ENCODE measurements around the gene GABRB1. TPM values are rescaled to one million over a fixed set of nuclear protein-coding genes. Genes with fewer than 3 reads are reported as not detected.
"Not testable (repeated sequence)": the region's sequence is repeated elsewhere in the genome, so short reads cannot be mapped to it uniquely, and the experiment has no call there.

GABRB1 gene
- total RNA-seq, 1 experiment from 2014 or later, result 1.00 TPM

DNA sequence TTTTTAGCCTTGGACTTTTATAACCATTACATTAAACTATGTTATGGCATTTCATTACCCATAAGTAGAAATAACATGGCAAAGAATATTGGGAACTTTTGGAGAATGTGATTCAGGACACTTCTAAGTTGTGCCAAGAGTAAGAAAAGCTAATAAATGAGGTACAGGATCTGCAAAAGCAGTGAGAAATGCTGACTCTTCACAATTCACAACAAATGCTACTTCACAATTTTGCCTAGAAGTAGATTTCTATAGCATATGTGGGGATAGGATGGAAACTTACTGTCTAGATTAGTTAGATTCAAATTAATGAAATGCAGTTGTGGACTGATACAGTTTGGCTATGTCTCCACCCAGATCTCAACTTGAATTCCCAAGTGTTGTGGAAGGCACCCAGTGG, 258.4 kb downstream of the GABRB1 start:
- no peak for DNase-seq (ENCODE audit: low spot score)

DNA sequence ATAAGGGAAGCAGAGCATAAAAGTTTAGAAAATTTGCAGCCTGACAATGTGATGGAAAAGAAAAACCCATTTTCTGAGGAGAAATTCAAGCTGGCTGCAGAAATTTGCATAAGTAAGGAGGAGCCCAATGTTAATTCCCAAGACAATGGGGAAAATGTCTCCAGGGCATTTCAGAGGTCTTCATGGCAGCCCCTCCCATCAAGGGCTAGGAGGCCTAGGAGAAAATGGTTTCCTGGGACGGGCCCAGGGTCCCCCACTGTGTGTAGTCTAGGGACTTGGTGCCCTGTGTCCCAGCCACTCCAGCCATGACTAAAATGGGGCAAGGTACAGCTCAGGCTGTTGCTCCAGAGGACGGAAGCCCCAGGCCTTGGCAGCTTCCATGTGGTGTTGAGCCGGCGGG, 259.5 kb downstream of the GABRB1 start:
- not testable (repeated sequence) for DNase-seq (ENCODE audit: low spot score)

DNA sequence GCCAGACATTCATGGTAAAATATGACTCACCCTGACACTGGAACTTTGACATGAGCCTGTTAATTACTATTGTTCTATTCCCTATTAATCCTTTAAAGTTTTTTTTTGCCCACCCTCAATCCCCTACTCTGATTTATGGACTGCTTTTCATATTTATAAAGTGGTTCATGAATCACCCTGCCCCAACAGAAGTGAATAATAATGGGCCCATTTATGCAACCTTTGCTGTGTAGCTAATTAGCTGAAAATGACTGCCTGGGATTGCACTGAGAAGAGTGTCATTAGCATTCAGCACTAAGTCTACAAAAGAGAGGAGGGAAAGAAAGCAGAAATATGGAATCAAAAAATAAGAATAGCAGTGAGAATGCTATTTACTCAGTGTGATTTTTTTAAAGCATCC, 277.8 kb downstream of the GABRB1 start:
- DNase-seq (ENCODE audit: low spot score), result no peak

DNA sequence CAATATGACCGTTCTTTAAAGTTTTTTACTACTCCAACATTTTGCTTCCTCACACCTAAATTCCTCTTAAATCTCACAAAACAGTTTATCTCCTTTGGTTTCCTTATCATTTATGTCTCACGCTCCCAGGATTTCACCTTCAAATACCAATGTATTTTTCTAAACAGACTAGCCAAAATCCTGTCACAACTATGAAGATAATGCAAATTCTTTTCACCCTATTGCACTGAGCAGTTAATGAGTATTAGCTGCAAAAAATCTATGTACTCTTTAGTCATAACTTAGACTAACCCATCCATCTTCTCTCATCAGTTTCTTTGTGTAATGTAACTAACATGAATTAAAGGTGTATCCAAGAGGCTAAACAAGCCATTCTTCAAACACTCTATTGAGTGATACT, 280.8 kb downstream of the GABRB1 start:
- no peak for DNase-seq (ENCODE audit: low spot score)

DNA sequence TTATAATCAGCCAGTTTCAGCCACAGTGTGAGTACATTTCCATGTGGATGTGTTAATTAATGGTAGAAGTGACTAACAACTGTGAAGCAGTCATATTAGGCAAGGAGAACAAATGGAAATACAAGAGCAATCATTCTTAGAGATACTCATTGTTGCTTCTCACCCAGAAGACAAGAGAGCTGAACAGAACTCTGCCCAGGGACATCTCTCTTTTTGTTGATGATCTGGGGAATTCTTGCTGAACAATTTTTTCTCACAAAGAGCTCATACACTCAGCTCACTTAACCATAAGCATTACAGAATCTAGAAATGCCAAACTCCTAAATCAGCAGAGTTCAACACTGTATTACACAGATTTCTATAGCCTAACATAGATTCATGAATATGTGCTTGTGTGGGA, 282.0 kb downstream of the GABRB1 start:
- no peak for DNase-seq (ENCODE audit: low spot score)

DNA sequence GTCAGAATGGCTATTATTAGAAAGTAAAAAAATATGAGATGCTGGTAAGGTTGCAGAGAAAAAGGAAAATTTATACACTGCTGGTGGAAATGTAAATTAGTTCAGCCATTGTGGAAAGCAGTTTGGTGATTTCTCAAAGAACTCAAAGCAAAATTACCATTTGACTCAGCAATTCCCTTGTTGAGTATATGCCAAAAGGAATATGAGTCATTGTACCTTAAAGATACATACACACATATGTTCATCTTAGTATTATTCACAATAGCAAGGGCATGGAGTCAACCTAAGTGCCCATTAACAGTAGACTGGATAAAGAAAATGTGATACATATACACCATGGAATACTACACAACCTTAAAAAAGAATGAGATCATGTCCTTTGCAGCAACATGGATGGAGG, 284.0 kb downstream of the GABRB1 start:
- DNase-seq (ENCODE audit: low spot score), result peak; percentile 47

DNA sequence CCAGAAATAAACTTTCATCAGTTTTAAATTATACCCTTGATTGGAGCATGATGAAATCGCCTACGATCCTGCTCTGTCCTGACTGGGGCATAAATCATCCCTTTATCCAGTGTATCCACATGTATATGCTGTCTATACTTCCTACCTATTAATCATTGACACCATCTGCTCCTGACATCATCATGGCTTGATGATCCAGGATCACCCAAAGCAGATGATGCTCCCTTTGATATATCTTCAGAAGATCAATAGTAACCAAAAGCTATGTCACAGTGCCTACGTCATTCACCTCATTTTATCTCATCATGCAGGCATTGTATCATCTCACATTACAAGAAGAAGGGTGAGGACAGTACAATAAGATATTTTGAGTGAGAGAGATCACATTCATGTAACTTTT, 294.7 kb downstream of the GABRB1 start:
- no peak for DNase-seq (ENCODE audit: low spot score)

DNA sequence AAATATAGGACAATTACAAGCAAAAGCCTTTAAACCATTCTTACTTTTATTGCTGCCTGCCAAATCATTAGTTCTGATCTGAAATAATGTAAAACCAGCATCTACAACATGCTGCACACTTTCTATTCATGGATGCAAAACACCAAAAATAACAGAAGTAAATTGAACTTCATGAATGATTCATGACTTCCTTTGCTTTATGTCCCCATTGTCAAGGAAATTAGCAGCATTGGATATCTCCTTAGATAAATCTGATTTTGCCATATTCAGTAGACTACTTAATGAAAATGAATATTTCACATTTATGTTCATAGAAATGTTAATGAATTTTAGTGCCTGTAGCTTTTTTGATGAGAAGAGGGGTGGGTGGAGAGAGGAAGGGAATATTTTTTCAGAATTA, 299.5 kb downstream of the GABRB1 start:
- DNase-seq (ENCODE audit: low spot score), result no peak

DNA sequence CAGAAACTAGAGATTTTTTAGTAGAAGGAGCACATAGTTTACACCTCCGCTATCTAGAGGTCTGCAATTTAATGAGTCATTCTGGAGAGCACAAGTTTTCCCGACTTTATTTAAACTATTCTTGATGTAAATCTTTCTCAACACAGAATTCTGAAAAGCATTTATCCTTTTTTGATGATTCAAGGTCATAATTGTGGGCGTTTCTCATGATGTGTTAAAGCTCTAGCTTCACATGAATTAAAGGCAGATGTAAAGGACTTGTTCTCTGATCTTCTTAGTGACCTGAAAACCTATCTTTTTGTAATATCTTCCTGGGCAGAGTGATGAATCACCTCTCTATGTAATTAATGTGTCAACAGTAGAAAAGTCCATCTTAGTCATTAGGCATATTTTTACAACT, 303.3 kb downstream of the GABRB1 start:
- peak; percentile 42 for DNase-seq (ENCODE audit: low spot score)

DNA sequence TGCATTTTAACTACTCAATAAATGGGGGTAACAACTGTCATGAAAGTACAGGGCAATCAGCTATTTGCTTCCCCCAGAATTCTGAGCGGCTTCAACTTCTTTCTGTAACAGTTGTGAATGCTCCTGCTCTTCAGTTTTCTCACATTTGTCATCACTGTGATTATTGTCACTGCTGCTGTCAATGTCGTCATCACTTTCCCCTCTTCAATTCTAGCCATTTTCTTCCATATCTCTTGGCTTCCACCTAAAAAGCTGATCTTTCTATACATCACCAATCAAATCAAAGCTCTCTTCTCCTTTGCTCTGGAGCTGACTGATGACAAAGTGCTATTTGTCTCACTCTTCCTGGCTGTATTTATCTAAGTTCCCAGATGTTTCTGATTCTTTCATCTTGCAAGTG, 306.5 kb downstream of the GABRB1 start:
- DNase-seq (ENCODE audit: low spot score), result no peak

DNA sequence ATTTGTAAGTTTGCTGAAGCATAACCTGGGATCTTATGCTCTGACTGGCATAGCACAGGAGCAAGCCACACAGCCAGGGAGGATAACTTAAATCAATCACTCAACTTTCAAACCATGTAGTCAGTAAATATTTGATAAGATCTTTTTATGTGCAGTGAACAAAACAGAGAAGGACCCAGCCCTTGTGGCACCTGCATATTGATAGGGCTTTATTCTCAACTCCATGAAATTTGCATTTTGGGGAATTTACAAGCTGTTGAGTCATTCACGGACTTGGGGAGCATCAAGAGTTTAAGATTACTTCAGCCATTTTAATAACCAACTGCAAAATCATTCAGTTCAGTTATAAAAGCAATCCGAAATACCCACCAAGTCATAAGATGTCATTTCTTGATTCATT, 309.5 kb downstream of the GABRB1 start:
- DNase-seq (ENCODE audit: low spot score), result peak; percentile 14

DNA sequence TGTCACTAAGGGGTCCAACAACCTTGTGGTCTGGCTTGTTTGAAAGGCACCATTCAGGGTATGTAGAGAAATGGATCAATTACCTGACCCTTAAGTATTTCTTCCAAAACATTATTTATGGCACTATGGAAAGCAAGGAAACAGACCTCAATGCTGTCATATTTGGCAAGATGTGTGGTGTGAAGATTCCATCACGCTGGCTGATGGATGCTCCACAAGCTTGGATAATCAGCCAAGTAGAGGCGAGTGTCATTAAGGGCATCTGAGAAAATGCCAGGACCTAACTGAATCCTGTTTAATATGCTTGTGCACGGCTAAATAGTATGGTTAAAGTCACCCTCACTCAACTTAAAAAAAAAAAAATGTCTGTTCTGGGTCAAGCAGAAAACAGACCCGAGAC, 311.4 kb downstream of the GABRB1 start:
- no peak for DNase-seq (ENCODE audit: low spot score)

DNA sequence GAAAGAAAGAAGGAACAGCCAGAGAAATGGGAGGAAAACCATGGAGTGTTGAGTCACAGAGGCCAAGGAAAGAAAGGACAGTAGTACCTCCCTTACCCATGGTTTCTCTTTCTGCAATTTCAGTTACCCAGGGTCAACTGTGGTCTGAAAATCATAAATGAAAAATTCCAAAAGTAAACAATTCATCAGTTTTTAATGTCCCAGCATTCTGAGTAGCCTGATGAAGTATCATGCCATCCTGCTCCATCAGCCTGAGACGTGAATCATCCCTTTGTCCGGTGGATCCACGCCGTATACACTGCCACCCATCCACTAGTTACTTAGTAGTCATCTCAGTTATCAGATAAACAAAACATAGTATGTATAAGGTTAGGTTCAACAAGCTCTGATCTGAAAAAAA, 318.0 kb downstream of the GABRB1 start:
- DNase-seq (ENCODE audit: low spot score), result peak; percentile 74

DNA sequence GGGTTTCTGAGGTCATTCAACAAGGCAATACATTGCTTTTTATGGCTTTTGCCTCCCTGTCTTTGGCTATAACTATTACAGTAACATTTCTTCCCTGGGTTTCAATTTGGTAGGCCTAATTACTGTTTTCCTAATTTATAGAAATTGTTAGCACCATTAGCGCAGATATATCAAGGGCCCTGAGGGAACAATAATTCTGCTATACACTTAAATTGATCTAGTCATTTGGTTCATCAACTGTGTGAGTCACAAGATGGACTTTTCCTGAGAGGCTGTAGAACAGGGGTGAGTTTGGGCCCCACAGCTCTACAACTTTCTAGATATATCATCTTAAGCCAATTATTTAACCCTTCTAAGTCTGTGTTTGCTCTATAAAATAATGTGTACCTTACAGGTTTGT, 324.2 kb downstream of the GABRB1 start:
- DNase-seq (ENCODE audit: low spot score), result no peak

DNA sequence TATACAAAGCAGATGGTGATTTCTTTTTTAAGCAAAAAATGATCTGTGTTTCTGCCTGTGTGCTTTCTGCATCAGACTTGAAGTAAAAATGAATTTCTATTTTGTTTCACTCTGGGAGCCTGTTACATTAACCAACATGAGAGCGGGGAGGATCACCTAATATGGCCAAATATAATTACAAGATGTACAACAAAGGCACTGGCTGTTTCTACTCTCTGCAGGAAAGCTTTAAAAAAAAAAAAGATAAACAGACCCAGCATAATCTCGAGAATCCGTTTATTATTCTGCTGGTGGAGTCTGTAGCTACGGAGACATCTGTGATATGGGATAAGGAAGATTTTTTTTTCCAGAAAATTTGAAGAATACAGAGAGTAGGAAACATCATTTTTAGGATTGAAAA, 328.5 kb downstream of the GABRB1 start:
- DNase-seq (ENCODE audit: low spot score), result no peak

DNA sequence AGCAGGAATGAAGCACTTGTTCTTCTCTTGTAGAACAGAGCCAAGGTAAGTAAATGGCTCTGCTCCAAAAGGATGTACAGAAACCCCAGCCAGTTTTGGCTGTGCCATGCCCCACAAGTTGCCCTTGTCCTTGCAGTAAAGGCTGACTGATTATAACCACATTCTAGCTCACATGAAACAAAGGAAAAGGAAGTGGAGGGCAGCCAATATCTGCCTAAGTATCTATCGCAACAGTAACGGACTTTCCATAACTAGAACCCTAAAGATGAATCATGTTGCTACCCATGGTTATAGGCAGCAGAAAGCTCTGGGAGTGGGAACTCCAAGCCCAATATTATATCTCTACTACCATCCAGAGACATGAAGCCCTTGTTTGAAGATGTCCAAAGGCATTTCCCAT, 336.4 kb downstream of the GABRB1 start:
- no peak for DNase-seq (ENCODE audit: low spot score)

DNA sequence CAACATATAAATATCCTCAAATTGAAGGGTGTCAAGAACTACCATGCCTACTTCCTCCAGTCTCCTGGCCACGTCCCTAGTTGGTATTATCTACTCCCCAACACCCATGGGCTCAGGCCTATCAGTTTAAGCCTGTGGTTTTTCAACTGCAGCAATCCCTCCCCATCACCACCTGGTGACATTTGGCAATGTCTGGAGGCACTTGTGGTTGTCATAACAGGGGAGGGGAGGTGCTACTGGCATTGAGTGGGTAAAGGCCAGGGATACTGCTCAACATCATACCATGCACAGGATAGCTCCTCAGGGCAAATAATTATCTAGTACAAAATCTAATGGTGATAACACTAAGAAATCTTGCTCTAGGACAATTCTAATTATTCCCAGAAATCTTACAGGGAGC, 336.8 kb downstream of the GABRB1 start:
- DNase-seq (ENCODE audit: low spot score), result no peak

DNA sequence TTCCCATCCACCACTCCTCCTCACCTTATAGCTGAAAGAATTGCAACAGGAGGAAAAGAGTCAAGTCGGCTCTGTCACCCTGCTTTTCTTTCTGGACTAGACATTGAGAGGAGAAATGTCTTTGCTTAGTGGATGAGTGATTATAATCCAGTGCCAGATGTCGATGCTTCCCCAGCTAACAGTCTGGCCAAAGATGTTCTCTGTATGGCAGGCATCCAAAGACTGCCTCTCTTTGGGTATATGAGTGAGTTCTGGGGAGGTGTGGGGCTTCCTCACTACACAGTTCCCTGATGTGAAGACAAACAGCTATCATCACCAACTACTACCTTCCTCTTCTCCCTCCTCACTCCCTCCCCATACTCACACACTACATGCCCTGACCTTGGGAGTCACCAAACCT, 341.2 kb downstream of the GABRB1 start:
- no peak for DNase-seq (ENCODE audit: low spot score)

DNA sequence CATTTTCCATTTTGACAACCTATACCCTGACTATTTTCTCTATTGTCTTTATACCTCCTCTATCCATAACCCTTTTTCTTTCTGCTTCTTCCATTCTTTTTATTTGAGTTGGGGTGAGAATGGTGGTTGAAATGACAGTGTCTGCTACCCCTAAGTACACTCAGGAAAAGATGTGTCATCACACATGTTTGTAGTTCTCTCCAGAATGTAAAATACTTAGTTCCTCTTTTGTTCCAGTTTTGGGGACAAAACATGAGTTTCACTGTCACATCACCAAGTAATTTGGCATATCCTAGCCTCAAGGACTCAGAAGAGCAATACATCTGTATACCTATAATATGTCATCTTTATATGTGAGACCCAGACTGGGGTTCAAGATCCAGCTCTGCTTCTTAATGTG, 341.8 kb downstream of the GABRB1 start:
- no peak for DNase-seq (ENCODE audit: low spot score)

DNA sequence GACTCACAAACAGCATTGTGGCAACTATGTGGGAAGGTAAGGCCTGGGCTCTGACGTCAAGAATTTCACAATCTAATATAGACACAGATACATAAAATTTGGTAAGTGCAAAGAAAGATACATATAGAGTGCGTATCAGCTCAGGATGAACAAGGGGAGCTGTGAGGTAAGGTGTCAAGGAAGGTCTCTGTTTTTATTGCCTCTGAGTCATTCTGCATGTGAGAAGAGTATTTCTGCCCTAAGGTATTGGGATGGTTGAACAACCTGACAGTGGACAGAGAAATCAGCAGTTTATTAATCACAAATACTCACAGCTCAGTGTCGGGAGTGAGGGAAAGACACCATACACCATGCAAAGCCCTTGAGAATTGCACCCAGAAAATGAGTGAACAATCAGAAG, 342.3 kb downstream of the GABRB1 start:
- no peak for DNase-seq (ENCODE audit: low spot score)

DNA sequence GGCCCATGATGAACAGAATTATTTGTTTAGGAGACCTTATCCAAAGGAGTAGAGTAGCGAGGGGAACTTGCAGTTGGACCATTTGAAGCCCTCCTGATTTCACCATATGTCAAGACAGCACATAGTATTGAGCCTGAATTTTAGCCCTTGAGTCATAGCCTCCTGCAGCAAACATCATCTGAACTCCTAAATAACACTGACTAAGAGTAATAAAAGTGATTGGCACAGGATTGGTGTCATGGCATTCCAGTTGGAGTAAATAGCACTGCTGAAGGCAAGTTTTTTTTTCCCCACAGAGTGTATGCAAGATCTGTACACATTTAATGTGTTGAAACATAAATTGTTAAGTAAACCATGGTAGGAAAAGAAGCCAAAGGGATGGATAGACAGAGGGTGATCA, 343.1 kb downstream of the GABRB1 start:
- DNase-seq (ENCODE audit: low spot score), result peak; percentile 43

DNA sequence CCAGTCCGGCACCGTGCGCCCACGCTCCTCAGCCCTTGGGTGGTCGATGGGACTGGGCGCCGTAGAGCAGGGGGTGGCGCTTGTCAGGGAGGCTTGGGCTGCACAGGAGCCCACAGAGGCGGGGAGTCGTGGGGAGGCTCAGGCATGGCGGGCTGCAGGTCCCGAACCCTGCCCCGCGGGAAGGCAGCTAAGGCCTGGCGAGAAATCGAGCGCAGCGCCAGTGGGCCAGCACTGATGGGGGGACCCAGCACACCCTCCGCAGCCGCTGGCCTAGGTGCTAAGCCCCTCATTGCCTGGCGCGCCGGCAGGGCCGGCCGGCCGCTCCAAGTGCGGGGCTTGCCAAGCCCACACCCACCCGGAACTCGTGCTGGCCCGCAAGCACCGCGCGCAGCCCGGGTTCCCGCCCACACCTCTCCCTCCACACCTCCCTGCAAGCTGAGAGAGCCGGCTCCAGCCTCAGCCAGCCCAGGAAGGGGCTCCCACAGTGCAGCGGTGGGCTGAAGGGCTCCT, 346.7 kb downstream of the GABRB1 start:
- DNase-seq (ENCODE audit: low spot score), result not testable (repeated sequence)

DNA sequence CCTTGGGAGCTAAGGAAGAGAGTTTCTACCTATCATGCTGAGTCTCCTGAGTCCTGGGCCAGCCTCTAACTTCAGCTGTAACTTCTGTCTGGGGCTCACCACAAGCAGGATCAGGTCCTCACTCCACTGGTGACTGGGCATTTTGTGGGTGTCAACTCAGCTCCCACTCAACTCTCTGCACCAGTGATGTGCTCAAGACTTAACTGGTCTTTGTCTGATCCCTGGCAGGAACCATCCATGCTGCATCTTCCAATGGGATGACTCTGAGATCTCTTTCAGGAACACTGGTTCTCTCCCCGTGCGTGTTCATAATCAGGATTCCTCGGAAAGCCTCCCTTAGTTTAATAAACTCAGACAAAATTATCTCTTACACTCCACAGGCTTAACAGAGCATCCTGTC, 349.8 kb downstream of the GABRB1 start:
- DNase-seq (ENCODE audit: low spot score), result no peak

DNA sequence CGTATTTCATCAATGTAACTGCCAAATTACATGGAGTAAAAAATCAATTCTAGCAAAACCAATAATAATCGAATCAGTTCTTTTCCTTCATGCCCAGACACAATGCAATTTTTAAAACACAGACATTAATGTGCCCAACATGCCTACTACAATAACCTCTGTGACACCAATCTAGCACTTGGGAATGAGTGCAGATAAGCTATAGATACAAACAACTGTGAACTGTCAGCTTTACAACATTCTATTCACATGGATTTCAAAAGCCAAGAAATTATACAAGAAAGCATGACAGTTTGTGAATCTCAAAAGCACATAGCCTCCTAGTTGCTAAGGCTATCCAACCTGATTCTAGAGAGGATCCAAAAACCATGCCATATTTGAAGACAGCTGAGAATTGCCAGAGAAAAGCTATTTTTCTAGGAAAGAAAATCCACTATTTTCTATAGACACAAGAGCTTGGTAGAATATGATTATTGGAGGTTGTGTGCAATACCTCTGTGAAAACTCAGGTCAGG, 351.5 kb downstream of the GABRB1 start:
- DNase-seq (ENCODE audit: low spot score), result no peak

All from A172 (cell line).